HCT116 (cell line): ENCODE results near the gene GTF2A1. TPM values are rescaled to one million over a fixed set of nuclear protein-coding genes. Genes with fewer than 3 reads are reported as not detected.

ENCODE experiments used
- ATAC-seq: fragments of 200-7000 bp; cut with Tn5 transposase; 2 replicates; pipeline ENCODE4 v1.9.1; 2020; ENCODE audit warnings: mild to moderate bottlenecking, moderate library complexity
- BruUV-seq: library from RNA; stranded (reverse); fragments of 400-500 nt; replicated peaks from 2 replicates; lab custom pipeline; 2021; lab: Mats Ljungman, UMichigan
- CTCF ChIA-PET: fragments of 300-600 bp; sonication (Branson Sonifier 250); formaldehyde crosslinking; loops from one replicate; lab custom pipeline; 2021; ENCODE audit warnings: antibody characterized with exemption; lab: Charles Lee
- POLR2A ChIA-PET: fragments of 300-600, 350-600 bp; sonication (Branson Sonifier 250); formaldehyde crosslinking; loops from one replicate; lab custom pipeline; 2021; ENCODE audit warnings: antibody characterized with exemption; lab: Charles Lee
- RAD21 ChIA-PET, 2 experiments: fragments of 300-600 bp; sonication (Branson Sonifier 250); formaldehyde crosslinking; loops; one replicate each; lab custom pipeline; 2023; ENCODE audit warnings: low total read pairs in 2 of 2; ENCODE audit not compliant: uncharacterized antibody in 2 of 2, unreplicated experiment in 2 of 2, low non-redundant PET in 1 of 2; lab: Charles Lee
- DNase-seq: peaks from one replicate; pipeline ENCODE4 v3.0.0-alpha.2; 2010; ENCODE audit warnings: low read depth, low spot score
- H2AFZ ChIP-seq: fragments of 200-600 bp; shearing (Covaris generic), sonication (generic); 2 replicates; pipeline ENCODE4 v1.6.1; 2017; ENCODE audit warnings: low read depth, mixed run types, mixed read lengths, antibody characterized with exemption, low read length; ENCODE audit not compliant: poor library complexity, severe bottlenecking
- H3K27ac ChIP-seq: 2 replicates; pipeline ENCODE4 v1.5.1; 2012; ENCODE audit warnings: low read depth, low read length
- H3K27me3 ChIP-seq: fragments of 200-600 bp; sonication (generic); 2 replicates; pipeline ENCODE4 v1.6.1; 2016; ENCODE audit warnings: mixed run types, low read length, mixed read lengths; ENCODE audit not compliant: insufficient read depth
- H3K36me3 ChIP-seq, 2 experiments: fragments of 200-500 bp in 1 of 2; fragments of 200-600 bp in 1 of 2; sonication (Bioruptor generic) in 1 of 2; sonication (generic) in 1 of 2; 2 replicates each; pipeline versions ENCODE4 v1.5.1 to v1.6.1; 2014 to 2016; ENCODE audit warnings: low read length in 2 of 2, inconsistent platforms in 1 of 2, mixed read lengths in 1 of 2, mixed run types in 1 of 2; ENCODE audit not compliant: insufficient read depth in 2 of 2, control insufficient read depth in 1 of 2
- H3K4me1 ChIP-seq, 2 experiments: fragments of 200-600 bp in 1 of 2; sonication (generic) in 1 of 2; 2 replicates each; pipeline versions ENCODE4 v1.5.1 to v1.6.1; 2012 to 2017; ENCODE audit warnings: low read length in 2 of 2, inconsistent platforms in 1 of 2, mild to moderate bottlenecking in 1 of 2, mixed read lengths in 1 of 2, mixed run types in 1 of 2, moderate library complexity in 1 of 2; ENCODE audit not compliant: insufficient read depth in 2 of 2, control insufficient read depth in 1 of 2
- H3K4me2 ChIP-seq: fragments of 200-600 bp; sonication (generic); 2 replicates; pipeline ENCODE4 v1.6.1; 2017; ENCODE audit warnings: mixed run types, low read length, mixed read lengths
- H3K4me3 ChIP-seq, 2 experiments: fragments of 200-600 bp in 1 of 2; sonication (generic) in 1 of 2; replicated peaks in 1 of 2; 2 replicates each; pipeline ENCODE4 v1.5.1; 2011 to 2016; ENCODE audit warnings: low read length in 2 of 2, control low read depth in 1 of 2, low read depth in 1 of 2, mild to moderate bottlenecking in 1 of 2, mixed read lengths in 1 of 2, mixed run types in 1 of 2
- H3K79me2 ChIP-seq: fragments of 200-600 bp; sonication (generic); 2 replicates; pipeline ENCODE4 v1.6.1; 2017; ENCODE audit warnings: mild to moderate bottlenecking, mixed run types, low read length, moderate library complexity, mixed read lengths; ENCODE audit not compliant: insufficient read depth
- H3K9ac ChIP-seq: fragments of 200-600 bp; sonication (generic); 2 replicates; pipeline ENCODE4 v1.6.1; 2016; ENCODE audit warnings: low read length, mixed read lengths
- H3K9me2 ChIP-seq: fragments of 200-600 bp; sonication (generic), shearing (Covaris generic); 2 replicates; pipeline ENCODE4 v1.6.1; 2017; ENCODE audit warnings: mixed run types, mild to moderate bottlenecking, moderate library complexity; ENCODE audit not compliant: insufficient read depth
- H3K9me3 ChIP-seq, 2 experiments: fragments of 200-500 bp in 1 of 2; fragments of 200-600 bp in 1 of 2; sonication (Bioruptor generic) in 1 of 2; sonication (generic) in 1 of 2; 2 replicates each; pipeline ENCODE4 v1.6.1; 2014 to 2017; ENCODE audit warnings: low read length in 2 of 2, mixed read lengths in 2 of 2, inconsistent platforms in 1 of 2, low read depth in 1 of 2, mild to moderate bottlenecking in 1 of 2, mixed run types in 1 of 2, moderate library complexity in 1 of 2; ENCODE audit not compliant: control insufficient read depth in 1 of 2, insufficient read depth in 1 of 2
- H4K20me1 ChIP-seq: fragments of 200-600 bp; sonication (generic), shearing (Covaris generic); 2 replicates; pipeline ENCODE4 v1.6.1; 2017; ENCODE audit warnings: mixed run types, mild to moderate bottlenecking, moderate library complexity; ENCODE audit not compliant: insufficient read depth
- ELF1 ChIP-seq: IDR thresholded peaks from 2 replicates; pipeline ENCODE4 v1.6.1; 2012; ENCODE audit warnings: low read depth, borderline replicate concordance
- EZH2 ChIP-seq: fragments of 200-600 bp; sonication (generic); IDR thresholded peaks from 2 replicates; pipeline ENCODE4 v1.6.1; 2017; ENCODE audit warnings: antibody characterized with exemption, mixed run types
- EZH2phosphoT487 ChIP-seq: fragments of 200-600 bp; IDR thresholded peaks from 2 replicates; pipeline ENCODE4 v1.6.1; 2018; ENCODE audit warnings: antibody characterized with exemption, borderline replicate concordance
- FOSL1 ChIP-seq: IDR thresholded peaks from 2 replicates; pipeline ENCODE4 v1.6.1; 2012; ENCODE audit warnings: low read depth
- JUND ChIP-seq: IDR thresholded peaks from 2 replicates; pipeline ENCODE4 v1.6.1; 2012
- POLR2AphosphoS5 ChIP-seq: IDR thresholded peaks from 2 replicates; pipeline ENCODE4 v1.6.1; 2011; ENCODE audit warnings: mild to moderate bottlenecking, low read depth, low read length, moderate library complexity
- YY1 ChIP-seq: IDR thresholded peaks from 2 replicates; pipeline ENCODE4 v1.6.1; 2011; ENCODE audit warnings: low read length, low read depth, moderate library complexity, mild to moderate bottlenecking; ENCODE audit not compliant: insufficient replicate concordance; ENCODE audit errors: extremely low read depth
- ZNF274 ChIP-seq: fragments of 200-500 bp; sonication (Bioruptor generic); IDR thresholded peaks from 2 replicates; pipeline ENCODE4 v1.6.1; 2014; ENCODE audit warnings: mild to moderate bottlenecking, low read depth, low read length, inconsistent platforms
- intact Hi-C: fragments of 100-400 bp; cut with micrococcal nuclease; formaldehyde crosslinking; loops from 2 replicates; pipeline ENCODE4 v1.10.0; 2022
- total RNA-seq: library from RNA; stranded (reverse); gene quantifications from one replicate; pipeline ENCODE4 v1.2.1, GENCODE V29; 2021; ENCODE audit not compliant: unreplicated experiment
- TF ChIP-seq, protein P1 (sequence below): IDR thresholded peaks from 2 replicates; pipeline ENCODE4 v1.6.1; 2012

GTF2A1 gene
- total RNA-seq, 1 experiment from 2014 or later: 39.7 TPM

GRCh38 chr14:81220830-81221578, at the start of gene GTF2A1 (continued):
- TF ChIP-seq, protein P1, sequence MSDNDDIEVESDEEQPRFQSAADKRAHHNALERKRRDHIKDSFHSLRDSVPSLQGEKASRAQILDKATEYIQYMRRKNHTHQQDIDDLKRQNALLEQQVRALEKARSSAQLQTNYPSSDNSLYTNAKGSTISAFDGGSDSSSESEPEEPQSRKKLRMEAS: peak; percentile 93
- TF ChIP-seq YY1 (peak; percentile 95), ZNF274 (no peak), ELF1 (peak; percentile 89), POLR2AphosphoS5 (peak; percentile 92), EZH2phosphoT487 (no peak)

DNA sequence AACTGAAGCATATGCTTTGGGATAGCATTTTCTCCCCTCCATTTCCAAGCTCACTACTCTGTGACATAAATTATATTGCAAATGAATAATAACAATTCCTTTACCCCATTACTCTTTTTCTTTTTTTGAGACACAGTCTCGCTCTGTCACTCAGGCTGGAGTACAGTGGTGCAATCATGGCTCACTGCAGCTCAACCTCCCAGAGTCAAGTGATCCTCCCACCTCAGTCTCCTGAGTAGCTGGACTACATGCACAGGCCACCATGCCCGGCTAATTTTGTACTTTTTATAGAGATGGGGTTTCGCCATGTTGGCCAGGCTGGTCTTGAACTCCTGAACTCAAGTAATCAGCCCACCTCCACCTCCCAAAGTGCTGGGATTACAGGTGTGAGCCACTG, 49.2 kb upstream of the GTF2A1 start:
- intact Hi-C loops: loop anchor here (1.0 kb wide), 2 partner anchors 183 to 194 kb away; no protein-coding TSS in a partner anchor
- Histone ChIP-seq H2AFZ (no peak overlapping the region), H3K79me2 (no peaks in the 10 kb centered on the region), H3K27ac (no peak overlapping the region), H3K27me3 (no peaks in the 10 kb centered on the region), H3K9me3 (no peaks in the 10 kb centered on the region), H3K4me2 (no peak overlapping the region), H3K9ac (no peak overlapping the region), H4K20me1 (no peaks in the 10 kb centered on the region), H3K4me1 (peaks cover 0 to 5% of the 10 kb centered on the region in 2 experiments; a peak in 1 of 4 replicates), H3K36me3 (no peaks in the 10 kb centered on the region), H3K9me2 (no peaks in the 10 kb centered on the region), H3K4me3 (no peak overlapping the region)
- ATAC-seq (no peak), DNase-seq (no peak)
- ChIA-PET POLR2A (interaction anchor here (2.0 kb wide), 1 partner anchor 183 kb away, joined by 6 read pairs; no protein-coding TSS in a partner anchor), RAD21 (interaction anchor here (1.2 to 2.3 kb wide), 4 partner anchors 184 to 195 kb away, joined by 3 to 24 read pairs (median 9); no protein-coding TSS in a partner anchor), CTCF (interaction anchor here (0.9 to 5.4 kb wide), 11 partner anchors 9 to 264 kb away, joined by 3 to 93 read pairs (median 4); partner anchors contain the start of gene SEL1L)
- BruUV-seq: no TSS peak
- TF ChIP-seq YY1 (no peak), FOSL1 (no peak), POLR2AphosphoS5 (no peak), EZH2 (no peak), JUND (no peak)
